A549 (cell line): Measurements from ENCODE around the gene COL2A1. TPM values are rescaled to one million over a fixed set of nuclear protein-coding genes. Genes with fewer than 3 reads are reported as not detected.

Experiments
- ATAC-seq, 2 experiments: fragments of 200-7000 bp in 1 of 2; fragments of >200 bp in 1 of 2; cut with Nextera tagmentation in 1 of 2; cut with Tn5 transposase in 1 of 2; 3 replicates each; pipeline versions ENCODE4 v1.8.0 to v1.9.1; 2018 to 2020; ENCODE audit warnings: mild to moderate bottlenecking in 1 of 2, moderate library complexity in 1 of 2
- CTCF ChIA-PET: fragments of 300-600 bp; sonication (Branson Sonifier 250); formaldehyde crosslinking; extraction: SDS; loops from one replicate; lab custom pipeline; 2021; ENCODE audit warnings: antibody characterized with exemption, inconsistent platforms; lab: Yijun Ruan, JAX
- POLR2A ChIA-PET: fragments of 350-600 bp; formaldehyde crosslinking; extraction: SDS; loops from one replicate; lab custom pipeline; 2021; ENCODE audit warnings: antibody characterized with exemption, inconsistent platforms; lab: Yijun Ruan, JAX
- DNase-seq, 2 experiments: peaks; one replicate each; pipeline versions ENCODE4 v3.0.0 to v3.0.0-alpha.2; 2011 to 2016; ENCODE audit warnings: low read depth in 1 of 2, low spot score in 1 of 2
- FAIRE-seq: peaks from 2 replicates; lab custom pipeline; 2011; peaks lifted over from hg19 to GRCh38; lab: Jason Lieb, UNC
- H3K27ac ChIP-seq, 2 experiments: fragments of >200 bp; sonication (Bioruptor Twin); formaldehyde crosslinking; 3 replicates each; pipeline ENCODE4 v1.5.1; 2016 to 2017
- H3K4me1 ChIP-seq: fragments of >200 bp; sonication (Bioruptor Twin); formaldehyde crosslinking; 3 replicates; pipeline ENCODE4 v1.6.1; 2016
- H3K4me2 ChIP-seq: fragments of >200 bp; sonication (Bioruptor Twin); formaldehyde crosslinking; 3 replicates; pipeline ENCODE4 v1.6.1; 2016
- H3K4me3 ChIP-seq: fragments of >200 bp; sonication (Bioruptor Twin); formaldehyde crosslinking; 3 replicates; pipeline ENCODE4 v1.5.1; 2016
- H3K9me3 ChIP-seq: fragments of >200 bp; sonication (Bioruptor Twin); formaldehyde crosslinking; 3 replicates; pipeline ENCODE4 v1.6.1; 2016
- BHLHE40 ChIP-seq: IDR thresholded peaks from 2 replicates; pipeline ENCODE4 v1.6.1; 2012; ENCODE audit warnings: low read depth, low read length, inconsistent platforms
- CBX2 ChIP-seq: fragments of 200-600 bp; sonication (generic); IDR thresholded peaks from 2 replicates; pipeline ENCODE4 v1.6.1; 2016; ENCODE audit warnings: low read depth, mild to moderate bottlenecking, borderline replicate concordance
- CBX8 ChIP-seq: fragments of 200-600 bp; sonication (generic); IDR thresholded peaks from 2 replicates; pipeline ENCODE4 v1.6.1; 2016
- CEBPB ChIP-seq, 2 experiments: fragments of >200 bp in 1 of 2; sonication (Bioruptor Twin) in 1 of 2; formaldehyde crosslinking in 1 of 2; IDR thresholded peaks; 2 replicates each; pipeline ENCODE4 v1.6.1; 2012 to 2016
- EHF ChIP-seq: fragments of 250-450 bp; sonication (Bioruptor Pico); IDR thresholded peaks from 2 replicates; pipeline ENCODE4 v1.5.0; 2020; ENCODE audit warnings: mild to moderate bottlenecking
- EP300 ChIP-seq, 2 experiments: fragments of >200 bp; sonication (Bioruptor Twin); formaldehyde crosslinking; IDR thresholded peaks; 2 replicates in 1 of 2; 3 replicates in 1 of 2; pipeline ENCODE4 v1.6.1; 2016 to 2017
- FOSL2 ChIP-seq, 2 experiments: fragments of 450-650 bp in 1 of 2; fragments of >200 bp in 1 of 2; sonication (Bioruptor Twin) in 1 of 2; formaldehyde crosslinking; IDR thresholded peaks; 2 replicates each; pipeline versions ENCODE4 v1.5.0 to v1.6.1; 2016 to 2020; ENCODE audit warnings: mild to moderate bottlenecking in 1 of 2, moderate library complexity in 1 of 2
- HEYL ChIP-seq: fragments of 250-450 bp; sonication (Bioruptor Pico); IDR thresholded peaks from 2 replicates; pipeline ENCODE4 v1.8.0; 2021; ENCODE audit warnings: mild to moderate bottlenecking, moderate library complexity
- JUN ChIP-seq, 2 experiments: fragments of >200 bp; sonication (Bioruptor Twin); formaldehyde crosslinking; IDR thresholded peaks; 2 replicates in 1 of 2; 3 replicates in 1 of 2; pipeline ENCODE4 v1.6.1; 2016 to 2017
- MAZ ChIP-seq: fragments of 150-350 bp; IDR thresholded peaks from 2 replicates; pipeline ENCODE4 v1.6.1; 2014; ENCODE audit warnings: antibody characterized with exemption, low read depth, low read length, borderline replicate concordance
- NR3C1 ChIP-seq: fragments of >200 bp; sonication (Bioruptor Twin); formaldehyde crosslinking; IDR thresholded peaks from 3 replicates; pipeline ENCODE4 v1.6.1; 2017
- RARB ChIP-seq: fragments of 250-450 bp; sonication (Bioruptor Pico); IDR thresholded peaks from 2 replicates; pipeline ENCODE4 v1.8.0; 2021; ENCODE audit warnings: mild to moderate bottlenecking, moderate library complexity
- RNF2 ChIP-seq: fragments of 200-600 bp; sonication (generic); IDR thresholded peaks from 2 replicates; pipeline ENCODE4 v1.6.1; 2016; ENCODE audit warnings: low read depth, mild to moderate bottlenecking, antibody characterized with exemption, moderate library complexity, borderline replicate concordance
- SMC3 ChIP-seq: fragments of >200 bp; sonication (Bioruptor Twin); formaldehyde crosslinking; IDR thresholded peaks from 3 replicates; pipeline ENCODE4 v1.6.1; 2018; ENCODE audit warnings: inconsistent platforms
- SREBF2 ChIP-seq: fragments of 450-650 bp; IDR thresholded peaks from 2 replicates; pipeline ENCODE4 v1.6.1; 2014; ENCODE audit warnings: mild to moderate bottlenecking, moderate library complexity
- TFCP2L1 ChIP-seq: fragments of 250-450 bp; sonication (Bioruptor Pico); IDR thresholded peaks from 2 replicates; pipeline ENCODE4 v1.5.0; 2021; ENCODE audit warnings: mild to moderate bottlenecking
- ZC3H11A ChIP-seq: fragments of 450-650 bp; IDR thresholded peaks from 2 replicates; pipeline ENCODE4 v1.6.1; 2014; ENCODE audit warnings: antibody characterized with exemption, mild to moderate bottlenecking
- ZNF302 ChIP-seq: fragments of 250-450 bp; sonication (Bioruptor Pico); IDR thresholded peaks from 2 replicates; pipeline ENCODE4 v1.9.0; 2021; ENCODE audit warnings: inconsistent platforms, mild to moderate bottlenecking, moderate library complexity
- WGBS: methylation state at CpG from one replicate; pipeline ENCODE4 v1.1.6; 2017; ENCODE audit errors: missing lambda C conversion rate; 5-methylcytosine and 5-hydroxymethylcytosine counted together
- polyA plus RNA-seq, 4 experiments: library from polyadenylated mRNA; depleted of rRNA in 3 of 4; stranded (reverse); fragments of >200 nt; fragmentation: RNase III in 1 of 4; extraction: RNeasy Plus Mini Kit Qiagen cat#74134 plus additional on column Dnase treatment in 1 of 4; gene quantifications; 2 replicates in 3 of 4; 3 replicates in 1 of 4; pipeline ENCODE4 v1.2.3, GENCODE V29; 2011 to 2017
- TF ChIP-seq, protein P1 (sequence below): fragments of 200-600 bp; sonication (generic); IDR thresholded peaks from 2 replicates; pipeline ENCODE4 v1.6.1; 2016; ENCODE audit warnings: antibody characterized with exemption, mild to moderate bottlenecking, moderate library complexity
- TF ChIP-seq, protein P2 (sequence below): IDR thresholded peaks from 2 replicates; pipeline ENCODE4 v1.6.1; 2012; ENCODE audit warnings: low read depth, borderline replicate concordance
- TF ChIP-seq, protein P3 (sequence below): fragments of 250-450 bp; sonication (Bioruptor Pico); IDR thresholded peaks from 2 replicates; pipeline ENCODE4 v1.5.0; 2021; ENCODE audit warnings: mild to moderate bottlenecking, moderate library complexity, borderline replicate concordance

Gene COL2A1
- polyA plus RNA-seq, 2 of the 4 experiments (the other 2 are of a cell fraction), result 0.01 TPM; not detected in 1

DNA sequence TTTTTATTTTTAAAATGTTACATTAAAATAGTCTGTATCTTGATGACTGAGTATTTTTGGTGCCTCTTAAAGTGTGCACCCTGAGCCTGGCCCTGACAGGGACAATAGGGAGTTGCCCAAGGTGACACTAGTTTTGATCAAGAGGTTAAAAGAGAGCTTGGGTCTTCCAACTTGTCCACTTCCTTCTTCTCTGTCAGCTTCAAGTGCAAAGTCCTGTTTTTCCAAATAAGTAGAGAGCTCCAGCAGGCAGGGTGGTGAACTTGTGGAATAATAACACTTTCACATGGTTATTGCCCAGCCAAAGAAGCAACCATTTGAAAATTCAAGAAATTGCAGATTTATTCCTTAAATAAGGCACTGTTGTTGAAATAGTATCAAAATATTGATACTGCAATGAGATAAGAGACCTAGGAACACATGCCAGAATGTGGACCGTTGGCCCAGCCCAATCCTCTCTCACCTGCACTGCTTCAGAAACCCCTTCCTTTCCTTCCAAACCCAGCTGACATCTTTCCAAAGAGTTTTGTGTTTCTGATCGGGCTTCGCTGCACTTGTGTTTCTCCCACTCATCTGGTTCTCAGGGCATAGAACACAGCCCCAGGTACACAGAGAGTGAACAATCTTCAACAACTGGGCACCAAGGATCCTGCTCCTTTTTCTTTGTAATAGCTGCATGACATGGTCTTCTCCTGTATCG, 13.8 kb upstream of the COL2A1 start:
- TF ChIP-seq CBX2 (no peak), CBX8 (no peak), JUN (IDR thresholded peaks at IDR 0.05) (no peak), ZNF302 (CRISPR knock-in tag) (no peak), NR3C1 (no peak), SMC3 (no peak), EP300 (IDR thresholded peaks at IDR 0.05) (no peak), RNF2 (no peak), ZC3H11A (no peak)
- TF ChIP-seq, protein P1, sequence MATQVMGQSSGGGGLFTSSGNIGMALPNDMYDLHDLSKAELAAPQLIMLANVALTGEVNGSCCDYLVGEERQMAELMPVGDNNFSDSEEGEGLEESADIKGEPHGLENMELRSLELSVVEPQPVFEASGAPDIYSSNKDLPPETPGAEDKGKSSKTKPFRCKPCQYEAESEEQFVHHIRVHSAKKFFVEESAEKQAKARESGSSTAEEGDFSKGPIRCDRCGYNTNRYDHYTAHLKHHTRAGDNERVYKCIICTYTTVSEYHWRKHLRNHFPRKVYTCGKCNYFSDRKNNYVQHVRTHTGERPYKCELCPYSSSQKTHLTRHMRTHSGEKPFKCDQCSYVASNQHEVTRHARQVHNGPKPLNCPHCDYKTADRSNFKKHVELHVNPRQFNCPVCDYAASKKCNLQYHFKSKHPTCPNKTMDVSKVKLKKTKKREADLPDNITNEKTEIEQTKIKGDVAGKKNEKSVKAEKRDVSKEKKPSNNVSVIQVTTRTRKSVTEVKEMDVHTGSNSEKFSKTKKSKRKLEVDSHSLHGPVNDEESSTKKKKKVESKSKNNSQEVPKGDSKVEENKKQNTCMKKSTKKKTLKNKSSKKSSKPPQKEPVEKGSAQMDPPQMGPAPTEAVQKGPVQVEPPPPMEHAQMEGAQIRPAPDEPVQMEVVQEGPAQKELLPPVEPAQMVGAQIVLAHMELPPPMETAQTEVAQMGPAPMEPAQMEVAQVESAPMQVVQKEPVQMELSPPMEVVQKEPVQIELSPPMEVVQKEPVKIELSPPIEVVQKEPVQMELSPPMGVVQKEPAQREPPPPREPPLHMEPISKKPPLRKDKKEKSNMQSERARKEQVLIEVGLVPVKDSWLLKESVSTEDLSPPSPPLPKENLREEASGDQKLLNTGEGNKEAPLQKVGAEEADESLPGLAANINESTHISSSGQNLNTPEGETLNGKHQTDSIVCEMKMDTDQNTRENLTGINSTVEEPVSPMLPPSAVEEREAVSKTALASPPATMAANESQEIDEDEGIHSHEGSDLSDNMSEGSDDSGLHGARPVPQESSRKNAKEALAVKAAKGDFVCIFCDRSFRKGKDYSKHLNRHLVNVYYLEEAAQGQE, result no peak
- TF ChIP-seq, protein P2, sequence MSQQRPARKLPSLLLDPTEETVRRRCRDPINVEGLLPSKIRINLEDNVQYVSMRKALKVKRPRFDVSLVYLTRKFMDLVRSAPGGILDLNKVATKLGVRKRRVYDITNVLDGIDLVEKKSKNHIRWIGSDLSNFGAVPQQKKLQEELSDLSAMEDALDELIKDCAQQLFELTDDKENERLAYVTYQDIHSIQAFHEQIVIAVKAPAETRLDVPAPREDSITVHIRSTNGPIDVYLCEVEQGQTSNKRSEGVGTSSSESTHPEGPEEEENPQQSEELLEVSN, result no peak
- ChIA-PET POLR2A (no interaction called here), CTCF (no interaction called here)
- Histone ChIP-seq H3K4me2 (no peak overlapping the region), H3K27ac (no peak overlapping the region), H3K4me1 (no peaks in the 10 kb centered on the region), H3K4me3 (no peak overlapping the region), H3K9me3 (no peaks in the 10 kb centered on the region)
- DNase-seq (no peak), ATAC-seq (no peak), FAIRE-seq (no peak)
- WGBS, result 63% methylated on average over 4 of the region's 4 CpGs

DNA sequence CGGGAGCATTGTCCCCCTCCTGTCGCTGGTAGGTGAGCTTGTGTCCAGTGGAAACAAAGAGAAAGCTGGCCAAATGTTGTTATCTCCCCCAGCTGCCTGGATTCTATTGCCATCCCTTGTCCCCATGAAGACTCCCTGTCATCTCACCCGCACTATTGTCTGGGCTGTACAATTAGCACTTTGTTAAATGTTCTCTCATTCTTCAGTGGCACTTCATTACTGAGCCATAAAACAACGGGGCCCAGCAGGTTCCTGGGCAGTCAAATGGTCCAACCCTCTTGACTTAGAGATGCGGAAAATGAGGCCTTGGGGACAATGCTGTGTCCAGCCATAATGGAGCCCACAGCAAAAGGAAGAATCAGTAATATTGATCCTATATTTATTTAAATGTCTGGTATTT, 13.2 kb upstream of the COL2A1 start:
- TF ChIP-seq SREBF2, result no peak
- TF ChIP-seq EHF, result no peak
- no peak for TF ChIP-seq HEYL (CRISPR knock-in tag)
- TF ChIP-seq TFCP2L1 (CRISPR knock-in tag), result no peak
- TF ChIP-seq CEBPB (IDR thresholded peaks at IDR 0.05), result no peak
- TF ChIP-seq RARB, result no peak
- TF ChIP-seq BHLHE40, result no peak
- TF ChIP-seq MAZ, result no peak
- TF ChIP-seq, all 56 proteins: peak for 0
- DNase-seq (no peak), ATAC-seq (no peak), FAIRE-seq (no peak)
- ChIA-PET POLR2A (no interaction called here), CTCF (interaction anchor here (1.2 to 3.1 kb wide), 2 partner anchors 54 to 68 kb away, joined by 4 to 7 read pairs; partner anchors contain the start of gene TMEM106C)
- Histone ChIP-seq H3K27ac (no peak overlapping the region), H3K4me3 (no peak overlapping the region), H3K9me3 (no peaks in the 10 kb centered on the region), H3K4me2 (no peak overlapping the region), H3K4me1 (no peaks in the 10 kb centered on the region)
- WGBS, result 76% methylated on average over 5 of the region's 5 CpGs

DNA sequence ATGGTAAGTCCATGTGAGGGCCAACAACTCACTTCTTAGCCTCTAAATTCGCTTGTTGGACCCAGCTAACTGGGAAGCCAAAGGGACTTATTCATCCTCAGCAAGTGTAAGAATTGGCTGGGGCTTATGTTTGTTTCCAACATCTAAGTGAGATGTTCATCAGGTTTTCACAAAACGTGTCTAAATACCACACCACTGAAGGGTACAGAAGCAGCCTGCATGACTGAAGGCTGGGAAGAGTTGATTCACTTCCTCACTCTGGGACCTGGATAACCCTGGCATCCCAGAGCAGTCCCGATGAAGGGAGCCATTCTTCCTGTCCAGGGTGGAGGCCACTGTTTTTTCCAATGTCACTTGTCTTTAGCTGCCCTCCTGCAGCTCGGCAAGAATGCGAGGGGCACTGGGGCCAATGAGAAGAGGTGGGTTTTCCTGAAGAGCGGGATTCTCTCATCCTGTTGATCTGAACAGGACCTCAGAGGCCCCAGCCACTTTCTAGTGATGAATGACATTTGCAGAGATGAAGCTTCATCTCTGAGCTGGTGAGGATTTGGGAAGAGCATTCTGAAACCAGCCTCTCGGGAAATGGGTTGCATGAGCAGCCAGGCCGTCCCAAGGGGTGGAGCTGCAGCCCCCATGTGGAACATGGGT, 12.2 kb upstream of the COL2A1 start:
- peak in 1 of 2 experiments; percentile 31; a peak in 1 of 6 replicates for ATAC-seq

More for the DNA sequence above, 12.2 kb upstream of the COL2A1 start:
- FAIRE-seq (no peak), DNase-seq (no peak)
- CTCF ChIA-PET, result interaction anchor here (1.2 to 3.1 kb wide), 2 partner anchors 53 to 67 kb away, joined by 4 to 7 read pairs; partner anchors contain the start of gene TMEM106C
- Histone ChIP-seq H3K4me1 (no peaks in the 10 kb centered on the region), H3K4me3 (no peak overlapping the region), H3K27ac (no peak overlapping the region), H3K9me3 (no peaks in the 10 kb centered on the region), H3K4me2 (no peak overlapping the region)
- POLR2A ChIA-PET, result no interaction called here
- 57% methylated on average over 8 of the region's 8 CpGs for WGBS
- TF ChIP-seq, protein P1, result no peak
- TF ChIP-seq FOSL2 (IDR thresholded peaks at IDR 0.05) (no peak), FOSL2 (CRISPR knock-in tag; IDR thresholded peaks at IDR 0.05) (no peak), NR3C1 (no peak), HEYL (CRISPR knock-in tag) (no peak)
- TF ChIP-seq, protein P3, sequence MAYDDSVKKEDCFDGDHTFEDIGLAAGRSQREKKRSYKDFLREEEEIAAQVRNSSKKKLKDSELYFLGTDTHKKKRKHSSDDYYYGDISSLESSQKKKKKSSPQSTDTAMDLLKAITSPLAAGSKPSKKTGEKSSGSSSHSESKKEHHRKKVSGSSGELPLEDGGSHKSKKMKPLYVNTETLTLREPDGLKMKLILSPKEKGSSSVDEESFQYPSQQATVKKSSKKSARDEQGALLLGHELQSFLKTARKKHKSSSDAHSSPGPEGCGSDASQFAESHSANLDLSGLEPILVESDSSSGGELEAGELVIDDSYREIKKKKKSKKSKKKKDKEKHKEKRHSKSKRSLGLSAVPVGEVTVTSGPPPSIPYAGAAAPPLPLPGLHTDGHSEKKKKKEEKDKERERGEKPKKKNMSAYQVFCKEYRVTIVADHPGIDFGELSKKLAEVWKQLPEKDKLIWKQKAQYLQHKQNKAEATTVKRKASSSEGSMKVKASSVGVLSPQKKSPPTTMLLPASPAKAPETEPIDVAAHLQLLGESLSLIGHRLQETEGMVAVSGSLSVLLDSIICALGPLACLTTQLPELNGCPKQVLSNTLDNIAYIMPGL, result no peak
